T47D (cell line): ENCODE results near the gene CPSF2.

ENCODE experiments used
- DNase-seq, 2 experiments: peaks; one replicate each; pipeline versions ENCODE4 v3.0.0 to v3.0.0-alpha.2; 2011 to 2012; ENCODE audit warnings: low read depth in 1 of 2, low spot score in 1 of 2
- JUND ChIP-seq: IDR thresholded peaks from 2 replicates; pipeline ENCODE4 v1.6.1; 2012; ENCODE audit warnings: low read depth
- in situ Hi-C: cut with HindIII; loops from 2 replicates; pipeline ENCODE4 v1.10.0; 2016; ENCODE audit warnings: low sequenced_read_pairs, low pct_unique_long_range_greater_than_20kb

The CPSF2 gene

GRCh38 chr14:92121670-92122350 lies at the start of gene CPSF2, which contains the start of gene NDUFB1:
Gene CPSF2 (plus strand): TSS chr14:92121969. CDS start chr14:92130985, 9,016 bp downstream.
Gene NDUFB1 (minus strand): TSS chr14:92121706. CDS start chr14:92117637, 4,069 bp downstream.
- in situ Hi-C loops, result no loop called here
- DNase-seq, result peak; percentile 91 to 96
- peak; percentile 79 for TF ChIP-seq JUND

- TF ChIP-seq JUND, result no peak
- in situ Hi-C loops, result no loop called here
- DNase-seq, result no peak
Measured at GRCh38 chr14:92074555-92074954, 47.2 kb upstream of the CPSF2 start.

- no peak for TF ChIP-seq JUND
- in situ Hi-C loops, result no loop called here
- DNase-seq, result no peak
Measured at GRCh38 chr14:92088494-92088893, 33.3 kb upstream of the CPSF2 start.

- peak in 1 of 2 experiments; percentile 33 for DNase-seq
- TF ChIP-seq JUND, result no peak
Measured at GRCh38 chr14:92093320-92093719, 28.4 kb upstream of the CPSF2 start.

GRCh38 chr14:92099802-92100201 lies 22.0 kb upstream of the CPSF2 start:
- no peak for DNase-seq
- in situ Hi-C loops, result no loop called here
- no peak for TF ChIP-seq JUND

More at GRCh38 chr14:92093320-92093719, 28.4 kb upstream of the CPSF2 start:
- in situ Hi-C loops, result no loop called here

GRCh38 chr14:92103363-92103989 lies 18.3 kb upstream of the CPSF2 start:
- DNase-seq, result peak in 1 of 2 experiments; percentile 55
- in situ Hi-C loops, result no loop called here
- no peak for TF ChIP-seq JUND

GRCh38 chr14:92105073-92105892 lies 16.5 kb upstream of the CPSF2 start:
- in situ Hi-C loops, result no loop called here
- DNase-seq, result no peak
- no peak for TF ChIP-seq JUND

- DNase-seq, result peak; percentile 5 to 63
- in situ Hi-C loops, result no loop called here
- no peak for TF ChIP-seq JUND
Measured at GRCh38 chr14:92105893-92106142, 16.0 kb upstream of the CPSF2 start.

- peak; percentile 94 to 100 for DNase-seq
- no peak for TF ChIP-seq JUND
- in situ Hi-C loops, result no loop called here
Measured at GRCh38 chr14:92106143-92106926, 15.4 kb upstream of the CPSF2 start, which contains the start of gene ATXN3. Gene ATXN3 (minus strand): TSS chr14:92106582. CDS start chr14:92106552, 30 bp downstream.

- in situ Hi-C loops, result no loop called here
- TF ChIP-seq JUND, result no peak
- no peak for DNase-seq
Measured at GRCh38 chr14:92108345-92109254, 13.2 kb upstream of the CPSF2 start.

GRCh38 chr14:92109490-92109889 lies 12.3 kb upstream of the CPSF2 start:
- DNase-seq, result no peak
- in situ Hi-C loops, result no loop called here
- no peak for TF ChIP-seq JUND

- TF ChIP-seq JUND, result no peak
- peak in 1 of 2 experiments; percentile 47 for DNase-seq
- in situ Hi-C loops, result no loop called here
Measured at GRCh38 chr14:92121207-92121669, 531 bp upstream of the CPSF2 start.
